GM12878 (cell line): ENCODE measurements around the gene SIRPD.

ENCODE experiments used
- HDAC6 ChIP-seq: fragments of 200-600 bp; sonication (generic); IDR thresholded peaks from one replicate; pipeline ENCODE4 v1.8.0; 2017; ENCODE audit warnings: antibody characterized with exemption; ENCODE audit not compliant: unreplicated experiment
- HDGF ChIP-seq: fragments of 450-650 bp; IDR thresholded peaks from 2 replicates; pipeline ENCODE4 v1.6.1; 2016; ENCODE audit warnings: antibody characterized with exemption
- POLR2A ChIP-seq: IDR thresholded peaks from 2 replicates; pipeline ENCODE4 v1.6.1; 2011; ENCODE audit warnings: low read depth, mild to moderate bottlenecking, low read length
- POLR2AphosphoS2 ChIP-seq: IDR thresholded peaks from 2 replicates; pipeline ENCODE4 v1.6.1; 2011; ENCODE audit warnings: low read depth, mild to moderate bottlenecking, low read length, improper control_type of control experiment, moderate library complexity

DNA sequence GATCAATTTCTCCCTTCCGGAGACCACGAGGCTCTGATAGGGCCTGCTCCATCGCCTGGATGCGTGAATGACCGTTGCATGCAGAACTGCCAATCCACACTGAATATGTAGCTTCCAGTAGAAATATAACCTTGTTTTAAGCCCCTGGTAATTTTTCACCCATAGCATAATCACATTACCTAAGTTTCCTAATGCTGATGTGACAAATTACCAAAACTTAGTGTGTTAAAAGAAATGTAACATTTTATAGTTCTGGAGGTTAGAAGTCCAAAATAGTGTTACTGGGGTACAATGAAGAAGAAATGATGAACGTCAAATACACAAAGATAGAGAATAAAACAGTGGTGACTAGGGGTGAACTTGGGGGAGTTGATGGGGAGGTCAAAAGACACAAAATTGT, 22.0 kb upstream of the SIRPD start:
- TF ChIP-seq POLR2A (no peak), HDGF (no peak), POLR2AphosphoS2 (no peak), HDAC6 (no peak)
